ENCODE data around the gene OPCML.

OPCML gene

GRCh38 chr11:133026952-133027351 lies 505.3 kb downstream of the OPCML start:
- no peak for DNase-seq (ENCODE audit: low read depth)

- DNase-seq (ENCODE audit: low read depth): no peak
Observed at GRCh38 chr11:133024301-133024700, 508.0 kb downstream of the OPCML start.

GRCh38 chr11:133023232-133023631 lies 509.1 kb downstream of the OPCML start:
- no peak for DNase-seq (ENCODE audit: low read depth)

- DNase-seq (ENCODE audit: low read depth): no peak
Observed at GRCh38 chr11:133021553-133021952, 510.7 kb downstream of the OPCML start.

- no peak for DNase-seq (ENCODE audit: low read depth)
Observed at GRCh38 chr11:133020372-133020714, 512.0 kb downstream of the OPCML start.

- no peak for DNase-seq (ENCODE audit: low read depth)
Observed at GRCh38 chr11:133019545-133020371, 512.5 kb downstream of the OPCML start.

GRCh38 chr11:133015457-133015856 lies 516.8 kb downstream of the OPCML start:
- DNase-seq (ENCODE audit: low read depth): no peak

GRCh38 chr11:133014337-133014736 lies 518.0 kb downstream of the OPCML start:
- DNase-seq (ENCODE audit: low read depth): no peak

- DNase-seq (ENCODE audit: low read depth): no peak
Observed at GRCh38 chr11:133012803-133013202, 519.5 kb downstream of the OPCML start.

GRCh38 chr11:133011604-133012003 lies 520.7 kb downstream of the OPCML start:
- DNase-seq (ENCODE audit: low read depth): no peak

GRCh38 chr11:133007027-133007584 lies 525.2 kb downstream of the OPCML start:
- no peak for DNase-seq (ENCODE audit: low read depth)

GRCh38 chr11:133004369-133004768 lies 527.9 kb downstream of the OPCML start:
- no peak for DNase-seq (ENCODE audit: low read depth)

GRCh38 chr11:132999516-132999915 lies 532.8 kb downstream of the OPCML start:
- no peak for DNase-seq (ENCODE audit: low read depth)

- DNase-seq (ENCODE audit: low read depth): no peak
Observed at GRCh38 chr11:132999031-132999430, 533.3 kb downstream of the OPCML start.

GRCh38 chr11:132997396-132997795 lies 534.9 kb downstream of the OPCML start:
- no peak for DNase-seq (ENCODE audit: low read depth)

- DNase-seq (ENCODE audit: low read depth): peak; percentile 40
Observed at GRCh38 chr11:132994966-132995365, 537.3 kb downstream of the OPCML start.

- peak; percentile 4 for DNase-seq (ENCODE audit: low read depth)
Observed at GRCh38 chr11:132993991-132994502, 538.3 kb downstream of the OPCML start.

- peak; percentile 35 for DNase-seq (ENCODE audit: low read depth)
Observed at GRCh38 chr11:132992838-132993631, 539.3 kb downstream of the OPCML start.

- DNase-seq (ENCODE audit: low read depth): no peak
Observed at GRCh38 chr11:132988411-132988810, 543.9 kb downstream of the OPCML start.

GRCh38 chr11:132987936-132988335 lies 544.4 kb downstream of the OPCML start:
- peak; percentile 49 for DNase-seq (ENCODE audit: low read depth)

GRCh38 chr11:132983641-132983978 lies 548.7 kb downstream of the OPCML start:
- DNase-seq (ENCODE audit: low read depth): no peak

- DNase-seq (ENCODE audit: low read depth): no peak
Observed at GRCh38 chr11:132982772-132983640, 549.3 kb downstream of the OPCML start.

Measured in EH (cell line).